ENCODE results near the gene RPL12. TPM values are rescaled to one million over a fixed set of nuclear protein-coding genes. Genes with fewer than 3 reads are reported as not detected.

The RPL12 gene
- total and polyA plus RNA-seq, 2 of the 13 experiments (the other 11 are each of a cell fraction or from before 2014, with no cell fraction given) = 1,551 to 2,590 TPM

- Histone ChIP-seq H4K20me1 (ENCODE audit: insufficient read depth, low read length) (no peaks in the 10 kb centered on the region), H3K27me3 (ENCODE audit: control insufficient read depth in 1 of 2, insufficient read depth in 2 of 2, low read length in 2 of 2) (no peaks in the 10 kb centered on the region), H3K4me3 (replicated peaks in 1 of 3; ENCODE audit: insufficient read depth in 1 of 3, low read depth in 2 of 3, low read length in 3 of 3) (no peak overlapping the region), H3K4me1 (ENCODE audit: insufficient read depth, low read length) (no peaks in the 10 kb centered on the region), H3K79me2 (ENCODE audit: insufficient read depth, low read length) (no peaks in the 10 kb centered on the region), H3K27ac (ENCODE audit: extremely low read length, insufficient read depth, low read length) (no peak overlapping the region), H3K9ac (ENCODE audit: insufficient read depth, low read depth, low read length) (no peak overlapping the region), H3K9me3 (ENCODE audit: low read length) (no peaks in the 10 kb centered on the region), H3K4me2 (ENCODE audit: low read depth, low read length) (no peak overlapping the region), H2AFZ (ENCODE audit: low read length) (no peak overlapping the region), H3K36me3 (replicated peaks in 1 of 2; ENCODE audit: control insufficient read depth in 1 of 2, insufficient read depth in 2 of 2, low read length in 2 of 2) (peaks cover 6 to 24% of the 10 kb centered on the region in 2 experiments; a peak in 4 of 5 replicates)
- FAIRE-seq (no peak), DNase-seq (ENCODE audit: low spot score) (no peak), ATAC-seq (no peak)
- ChIA-PET POLR2A (no interaction called here), CTCF (ENCODE audit: low intra/inter-chr PET ratio, low total read pairs) (no interaction called here)
- 96% methylated on average over 4 of the region's 5 CpGs for WGBS (ENCODE audit: low lambda C conversion rate)
- intact Hi-C loops (cut with micrococcal nuclease; ENCODE audit: unreplicated experiment) (no loop called here), in situ Hi-C loops (cut with HindIII; ENCODE audit: extremely low pct_ligation_motif_present, low pct_unique_long_range_greater_than_20kb) (no loop called here)
- BruUV-seq (replicated peaks) = no TSS peak
- TF ChIP-seq SIX4 (CRISPR knock-in tag; IDR thresholded peaks at IDR 0.05) = no peak
- no peak for TF ChIP-seq KDM6A (CRISPR knock-in tag; IDR thresholded peaks at IDR 0.05; ENCODE audit: low read depth)
- no peak for TF ChIP-seq POLR2G (IDR thresholded peaks at IDR 0.05; ENCODE audit: low read depth, low read length)
- TF ChIP-seq ZNF615 (CRISPR knock-in tag; IDR thresholded peaks at IDR 0.05; ENCODE audit: borderline replicate concordance) = no peak
- no peak for TF ChIP-seq SMAD9 (CRISPR knock-in tag; IDR thresholded peaks at IDR 0.05)
- TF ChIP-seq ZNF790 (CRISPR knock-in tag; IDR thresholded peaks at IDR 0.05; ENCODE audit: borderline replicate concordance) = no peak
- TF ChIP-seq SATB2 (CRISPR knock-in tag; IDR thresholded peaks at IDR 0.05) = no peak
- no peak for TF ChIP-seq MYC (CRISPR knock-in tag; IDR thresholded peaks at IDR 0.05; ENCODE audit: borderline replicate concordance)
- no peak for TF ChIP-seq DMTF1 (CRISPR knock-in tag; IDR thresholded peaks at IDR 0.05)
- no peak for TF ChIP-seq MTERF4 (CRISPR knock-in tag; IDR thresholded peaks at IDR 0.05)
- no peak for TF ChIP-seq ZNF513 (CRISPR knock-in tag; conservative IDR thresholded peaks at IDR 0.05)
- TF ChIP-seq SSRP1 (CRISPR knock-in tag; IDR thresholded peaks at IDR 0.05) = no peak
- no peak for TF ChIP-seq AFF4 (CRISPR knock-in tag; IDR thresholded peaks at IDR 0.05)
- no peak for TF ChIP-seq KLF12 (CRISPR knock-in tag; IDR thresholded peaks at IDR 0.05; ENCODE audit: borderline replicate concordance)
- no peak for TF ChIP-seq HOMEZ (CRISPR knock-in tag; IDR thresholded peaks at IDR 0.05; ENCODE audit: low read depth)
- no peak for TF ChIP-seq ZNF782 (CRISPR knock-in tag; IDR thresholded peaks at IDR 0.05; ENCODE audit: borderline replicate concordance)
Observed at GRCh38 chr9:127498298-127498697, 47.1 kb upstream of the RPL12 start.

All from HepG2 (cell line).